ES-I3 (cell line): ENCODE data around the gene C1orf52.

ENCODE experiments used
- H3K36me3 ChIP-seq: 2 replicates; pipeline ENCODE4 v1.6.1; 2013; ENCODE audit warnings: mild to moderate bottlenecking, low read length, control low read depth, moderate library complexity; ENCODE audit not compliant: insufficient read depth
- H3K4me1 ChIP-seq: 2 replicates; pipeline ENCODE4 v1.6.1; 2013; ENCODE audit warnings: mild to moderate bottlenecking, control low read depth, low read length; ENCODE audit not compliant: insufficient read depth
- H3K9ac ChIP-seq: 2 replicates; pipeline ENCODE4 v1.6.1; 2013; ENCODE audit warnings: low read depth, mild to moderate bottlenecking, low read length, moderate library complexity
- H3K9me3 ChIP-seq: 2 replicates; pipeline ENCODE4 v1.6.1; 2013; ENCODE audit warnings: mild to moderate bottlenecking, low read length, moderate library complexity; ENCODE audit not compliant: control insufficient read depth, insufficient read depth

Gene C1orf52

GRCh38 chr1:85289207-85289847 is 29.9 kb upstream of the C1orf52 start:
- no peaks in the 10 kb centered on the region for H3K9me3 ChIP-seq
- H3K36me3 ChIP-seq: no peaks in the 10 kb centered on the region
- H3K4me1 ChIP-seq: no peaks in the 10 kb centered on the region
- H3K9ac ChIP-seq: no peak overlapping the region

DNA sequence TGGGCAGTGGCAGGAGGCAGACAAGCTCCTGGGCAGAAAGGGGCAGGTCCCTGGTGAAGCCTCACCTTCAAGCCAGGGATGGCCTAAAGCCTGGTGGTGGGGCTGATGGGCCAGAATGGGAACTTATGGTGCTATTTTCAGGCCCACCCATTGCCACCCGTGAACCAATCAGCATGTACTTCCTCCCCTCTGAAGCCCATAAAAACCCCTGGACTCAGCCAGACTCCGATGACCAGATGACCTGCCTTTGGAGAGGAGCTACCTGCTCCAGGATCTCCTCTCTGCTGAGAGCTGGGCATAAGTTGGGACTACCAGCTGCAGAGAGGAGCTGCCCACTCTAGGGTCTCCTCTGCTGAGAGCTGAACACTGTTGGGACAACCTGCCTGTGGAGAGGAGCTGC is 24.7 kb upstream of the C1orf52 start:
- no peaks in the 10 kb centered on the region; the same call in 1 of the 2 replicates for H3K4me1 ChIP-seq
- H3K9me3 ChIP-seq: no peaks in the 10 kb centered on the region
- H3K9ac ChIP-seq: no peak overlapping the region
- no peaks in the 10 kb centered on the region for H3K36me3 ChIP-seq

- Histone ChIP-seq H3K9ac (no peak overlapping the region), H3K4me1 (no peaks in the 10 kb centered on the region; the same call in 1 of the 2 replicates), H3K9me3 (no peaks in the 10 kb centered on the region), H3K36me3 (no peaks in the 10 kb centered on the region)
Observed at GRCh38 chr1:85283475-85284199, 24.2 kb upstream of the C1orf52 start.

- H3K9ac ChIP-seq: no peak overlapping the region
- no peaks in the 10 kb centered on the region; the same call in 1 of the 2 replicates for H3K4me1 ChIP-seq
- no peaks in the 10 kb centered on the region for H3K9me3 ChIP-seq
- H3K36me3 ChIP-seq: no peaks in the 10 kb centered on the region
Observed at GRCh38 chr1:85282424-85282823, 23.0 kb upstream of the C1orf52 start.

DNA sequence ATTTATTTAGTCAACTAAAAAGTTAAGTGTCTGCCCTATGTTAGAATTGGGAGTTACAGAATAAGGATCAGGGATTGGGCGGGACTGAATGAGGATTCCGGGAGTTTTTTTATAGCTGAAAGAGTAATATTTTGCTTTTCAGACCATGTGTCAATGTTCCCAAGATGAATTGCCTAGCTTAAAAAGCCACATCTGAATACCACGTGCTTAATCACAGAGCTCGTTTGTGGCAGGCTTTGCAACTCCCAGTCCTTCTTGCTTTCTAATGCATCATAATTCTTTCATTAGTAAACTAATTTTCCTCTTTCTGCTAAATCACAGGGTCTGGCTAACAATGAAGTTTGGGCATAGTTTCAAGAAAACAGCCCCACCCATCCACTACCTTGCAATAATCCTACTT is 21.2 kb upstream of the C1orf52 start:
- Histone ChIP-seq H3K9me3 (no peaks in the 10 kb centered on the region), H3K4me1 (no peaks in the 10 kb centered on the region; the same call in 1 of the 2 replicates), H3K36me3 (no peaks in the 10 kb centered on the region), H3K9ac (no peak overlapping the region)

GRCh38 chr1:85279458-85280080 is 20.1 kb upstream of the C1orf52 start:
- Histone ChIP-seq H3K9me3 (no peaks in the 10 kb centered on the region), H3K4me1 (peaks cover 9% of the 10 kb centered on the region; the same call in 1 of the 2 replicates), H3K9ac (no peak overlapping the region), H3K36me3 (no peaks in the 10 kb centered on the region)

DNA sequence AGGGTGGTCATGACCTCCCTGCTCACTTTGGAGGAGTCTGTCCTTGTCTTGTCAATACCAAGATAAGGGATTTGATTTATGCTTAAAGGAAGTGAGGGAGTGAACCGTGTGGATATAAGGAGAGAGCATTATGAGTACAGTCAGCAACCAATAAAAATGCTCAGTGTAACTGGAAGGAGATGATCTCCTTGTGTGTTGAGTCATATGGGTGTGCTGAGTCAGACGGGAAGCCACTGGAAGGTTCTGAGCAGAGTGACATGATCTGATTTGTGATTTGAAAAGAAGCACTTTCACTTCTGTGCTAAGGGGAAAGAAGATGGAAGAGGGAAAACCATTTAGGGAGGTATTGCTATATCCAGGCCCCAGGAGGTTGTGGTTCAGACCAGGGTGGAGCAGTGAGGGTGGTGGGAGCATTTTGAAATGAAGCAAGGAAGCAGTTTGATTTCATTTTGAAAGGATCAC is 19.4 kb upstream of the C1orf52 start:
- Histone ChIP-seq H3K36me3 (no peaks in the 10 kb centered on the region), H3K9me3 (no peaks in the 10 kb centered on the region), H3K4me1 (peaks cover 13% of the 10 kb centered on the region; the same call in 1 of the 2 replicates), H3K9ac (no peak overlapping the region)

GRCh38 chr1:85277802-85278201 is 18.3 kb upstream of the C1orf52 start:
- Histone ChIP-seq H3K4me1 (peaks cover 13% of the 10 kb centered on the region; the same call in 1 of the 2 replicates), H3K36me3 (peaks cover 2% of the 10 kb centered on the region; the same call in 1 of the 2 replicates), H3K9ac (no peak overlapping the region), H3K9me3 (no peaks in the 10 kb centered on the region)

GRCh38 chr1:85276978-85277639 is 17.6 kb upstream of the C1orf52 start:
- Histone ChIP-seq H3K9me3 (no peaks in the 10 kb centered on the region), H3K9ac (peak overlapping the region; percentile 47), H3K4me1 (peaks cover 13% of the 10 kb centered on the region; the same call in 1 of the 2 replicates), H3K36me3 (peaks cover 3% of the 10 kb centered on the region; the same call in 1 of the 2 replicates)

DNA sequence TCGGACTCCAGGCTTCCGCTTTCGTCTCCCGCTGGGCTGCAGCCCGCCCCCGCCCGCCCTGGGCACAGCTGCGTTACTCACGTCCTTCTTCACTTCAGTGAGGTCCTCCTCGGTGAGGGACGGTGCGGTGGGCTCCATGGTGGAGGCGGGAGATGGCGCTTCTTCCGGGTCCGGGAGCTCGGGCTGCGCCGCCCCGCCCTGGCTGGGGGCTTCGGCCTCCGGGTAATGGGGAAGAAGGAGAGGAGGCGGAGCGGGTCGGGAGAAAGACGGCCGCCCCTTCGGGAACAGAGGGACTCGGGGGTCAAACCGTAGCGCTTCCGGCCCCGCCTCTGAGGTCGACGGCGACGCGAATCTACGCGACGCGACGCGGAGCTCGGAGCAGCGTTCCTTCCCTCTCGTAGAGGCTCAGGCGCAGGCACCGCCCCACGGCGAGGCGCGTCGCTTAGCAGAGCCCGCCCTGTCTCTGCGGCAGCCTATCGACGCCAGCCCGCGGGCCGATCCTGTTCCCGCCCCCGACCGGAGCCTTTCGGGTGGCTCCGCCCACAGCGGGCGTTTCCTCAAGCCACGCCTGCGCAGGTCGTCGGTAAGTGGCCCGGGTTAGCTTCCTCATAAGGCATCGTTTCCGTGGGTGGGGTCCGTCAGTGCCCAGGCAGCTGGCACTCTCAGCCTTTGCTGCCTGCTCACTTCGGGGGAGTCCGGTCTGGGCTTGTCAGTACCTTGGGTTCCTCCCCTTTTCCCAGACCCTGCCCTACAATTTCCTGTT is 16.9 kb upstream of the C1orf52 start, which contains the start of gene BCL10:
Gene BCL10 (minus strand): TSS at position 418 of the 763 bp plus-strand sequence. CDS start 280 bp downstream, at position 138.
- peaks cover 13% of the 10 kb centered on the region; the same call in 1 of the 2 replicates for H3K4me1 ChIP-seq
- peaks cover 3% of the 10 kb centered on the region; the same call in 1 of the 2 replicates for H3K36me3 ChIP-seq
- no peaks in the 10 kb centered on the region for H3K9me3 ChIP-seq
- H3K9ac ChIP-seq: peak within 1 kb of the TSS; percentile 83

DNA sequence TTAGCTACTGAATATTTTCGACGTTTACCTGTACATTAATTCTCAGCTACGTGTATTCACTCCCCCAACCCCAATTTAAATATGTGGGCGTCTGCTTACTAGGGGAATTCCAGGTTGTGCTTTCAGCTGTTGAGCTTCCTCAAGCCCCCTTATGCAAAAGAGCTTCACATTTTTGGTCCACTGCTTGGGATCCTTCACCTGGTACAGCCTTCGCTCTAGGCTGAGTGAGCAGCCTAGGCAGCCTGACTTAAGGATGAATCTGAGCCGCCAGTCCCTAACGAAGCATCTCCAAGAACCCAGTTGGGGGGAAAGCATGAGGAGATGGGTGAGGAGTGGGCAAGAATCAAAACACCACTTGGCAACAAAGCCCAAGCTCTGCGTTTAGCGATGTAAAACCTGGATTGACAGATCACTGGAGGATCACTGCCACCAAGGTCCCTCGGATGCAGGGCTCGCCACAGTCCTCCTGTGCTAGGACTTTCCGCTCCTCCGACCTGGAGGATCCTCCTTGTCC is 16.3 kb upstream of the C1orf52 start:
- H3K4me1 ChIP-seq: peaks cover 13% of the 10 kb centered on the region; the same call in 1 of the 2 replicates
- peaks cover 3% of the 10 kb centered on the region for H3K36me3 ChIP-seq
- no peaks in the 10 kb centered on the region for H3K9me3 ChIP-seq
- H3K9ac ChIP-seq: peak overlapping the region; percentile 83

GRCh38 chr1:85274969-85275453 is 15.5 kb upstream of the C1orf52 start:
- H3K9ac ChIP-seq: peak overlapping the region; percentile 83
- peaks cover 13% of the 10 kb centered on the region; the same call in 1 of the 2 replicates for H3K4me1 ChIP-seq
- no peaks in the 10 kb centered on the region for H3K9me3 ChIP-seq
- peaks cover 11% of the 10 kb centered on the region for H3K36me3 ChIP-seq

- H3K9ac ChIP-seq: no peak overlapping the region
- peaks cover 11% of the 10 kb centered on the region for H3K36me3 ChIP-seq
- H3K9me3 ChIP-seq: no peaks in the 10 kb centered on the region
- H3K4me1 ChIP-seq: peaks cover 13% of the 10 kb centered on the region; the same call in 1 of the 2 replicates
Observed at GRCh38 chr1:85273397-85273796, 13.9 kb upstream of the C1orf52 start.
